ENCODE measurements around the gene RCC2.
"Not testable (repeated sequence)": the region's sequence is repeated elsewhere in the genome, so short reads cannot be mapped to it uniquely, and the experiment has no call there.

Gene RCC2

GRCh38 chr1:17439250-17440073, at the start of gene RCC2:
TSS of gene RCC2 (minus strand) at chr1:17439677. CDS start at chr1:17438514, 1,163 bp downstream.
- DNase-seq, result peak; percentile 88

- DNase-seq, result no peak
Measured at GRCh38 chr1:17486242-17486641, 46.8 kb upstream of the RCC2 start.

- DNase-seq, result no peak
Measured at GRCh38 chr1:17485281-17485680, 45.8 kb upstream of the RCC2 start.

- peak; percentile 27 for DNase-seq
Measured at GRCh38 chr1:17481981-17482380, 42.5 kb upstream of the RCC2 start.

- DNase-seq, result no peak
Measured at GRCh38 chr1:17480846-17481245, 41.4 kb upstream of the RCC2 start.

- no peak for DNase-seq
Measured at GRCh38 chr1:17475752-17476151, 36.3 kb upstream of the RCC2 start.

- not testable (repeated sequence) for DNase-seq
Measured at GRCh38 chr1:17474836-17475555, 35.5 kb upstream of the RCC2 start.

GRCh38 chr1:17472814-17473213, 33.3 kb upstream of the RCC2 start:
- no peak for DNase-seq

- no peak for DNase-seq
Measured at GRCh38 chr1:17471393-17471792, 31.9 kb upstream of the RCC2 start.

GRCh38 chr1:17470021-17470799, 30.7 kb upstream of the RCC2 start:
- no peak for DNase-seq

GRCh38 chr1:17468357-17469265, 29.1 kb upstream of the RCC2 start:
- DNase-seq, result not testable (repeated sequence)

- DNase-seq, result no peak
Measured at GRCh38 chr1:17466359-17466758, 26.9 kb upstream of the RCC2 start.

GRCh38 chr1:17465228-17465627, 25.8 kb upstream of the RCC2 start:
- no peak for DNase-seq

GRCh38 chr1:17463991-17464390, 24.5 kb upstream of the RCC2 start:
- DNase-seq, result no peak

GRCh38 chr1:17462669-17463068, 23.2 kb upstream of the RCC2 start:
- no peak for DNase-seq

GRCh38 chr1:17460219-17460618, 20.7 kb upstream of the RCC2 start:
- DNase-seq, result no peak

- DNase-seq, result no peak
Measured at GRCh38 chr1:17458794-17459193, 19.3 kb upstream of the RCC2 start.

- no peak for DNase-seq
Measured at GRCh38 chr1:17452686-17453085, 13.2 kb upstream of the RCC2 start.

GRCh38 chr1:17452203-17452602, 12.7 kb upstream of the RCC2 start:
- not testable (repeated sequence) for DNase-seq

GRCh38 chr1:17451731-17452130, 12.3 kb upstream of the RCC2 start:
- no peak for DNase-seq

- peak; percentile 64 for DNase-seq
Measured at GRCh38 chr1:17447501-17447992, 8.1 kb upstream of the RCC2 start.

GRCh38 chr1:17442841-17443240, 3.4 kb upstream of the RCC2 start:
- DNase-seq, result no peak
